SK-N-SH treated with all-trans-retinoic acid at 6 μM for 48 hours (cell line): Measurements from ENCODE around the gene OR9G4.

Source experiments
- ATAC-seq: fragments of 200-7000 bp; cut with Tn5 transposase; 3 replicates; pipeline ENCODE4 v1.9.1; 2020; ENCODE audit warnings: mild to moderate bottlenecking, moderate library complexity
- BACH2 ChIP-seq: fragments of 250-450 bp; sonication (Bioruptor Pico); IDR thresholded peaks from 2 replicates; pipeline ENCODE4 v1.9.0; 2021; ENCODE audit warnings: mild to moderate bottlenecking, borderline replicate concordance
- CSDC2 ChIP-seq: fragments of 250-450 bp; sonication (Bioruptor Pico); IDR thresholded peaks from 2 replicates; pipeline ENCODE4 v1.5.0; 2020; ENCODE audit warnings: mild to moderate bottlenecking, moderate library complexity
- ESRRG ChIP-seq: fragments of 250-450 bp; sonication (Bioruptor Pico); IDR thresholded peaks from 2 replicates; pipeline ENCODE4 v1.6.1; 2021; ENCODE audit warnings: mild to moderate bottlenecking
- GLIS3 ChIP-seq: fragments of 250-450 bp; sonication (Bioruptor Pico); IDR thresholded peaks from 2 replicates; pipeline ENCODE4 v1.5.0; 2020; ENCODE audit warnings: mild to moderate bottlenecking, moderate library complexity
- ISL1 ChIP-seq: fragments of 250-450 bp; sonication (Bioruptor Pico); IDR thresholded peaks from 2 replicates; pipeline ENCODE4 v2.1.2; 2022; ENCODE audit warnings: mild to moderate bottlenecking, moderate library complexity
- OSR1 ChIP-seq: fragments of 250-450 bp; sonication (Bioruptor Pico); IDR thresholded peaks from 2 replicates; pipeline ENCODE4 v1.8.0; 2022; ENCODE audit warnings: moderate library complexity, mild to moderate bottlenecking, inconsistent platforms
- RARB ChIP-seq: fragments of 250-450 bp; sonication (Bioruptor Pico); IDR thresholded peaks from 2 replicates; pipeline ENCODE4 v1.8.0; 2021; ENCODE audit warnings: mild to moderate bottlenecking, moderate library complexity
- SNAI2 ChIP-seq: fragments of 250-450 bp; sonication (Bioruptor Pico); IDR thresholded peaks from 2 replicates; pipeline ENCODE4 v1.5.0; 2020; ENCODE audit warnings: mild to moderate bottlenecking, moderate library complexity
- TCF4 ChIP-seq: fragments of 250-450 bp; sonication (Bioruptor Pico); IDR thresholded peaks from 2 replicates; pipeline ENCODE4 v1.8.0; 2021; ENCODE audit warnings: mild to moderate bottlenecking, moderate library complexity, borderline replicate concordance
- TOX ChIP-seq: fragments of 250-450 bp; sonication (Bioruptor Pico); IDR thresholded peaks from 2 replicates; pipeline ENCODE4 v1.8.0; 2021; ENCODE audit warnings: mild to moderate bottlenecking, moderate library complexity, borderline replicate concordance
- ZC3H10 ChIP-seq: fragments of 250-450 bp; sonication (Bioruptor Pico); IDR thresholded peaks from 2 replicates; pipeline ENCODE4 v1.5.1; 2021; ENCODE audit warnings: mild to moderate bottlenecking, moderate library complexity
- ZFP3 ChIP-seq: fragments of 250-450 bp; sonication (Bioruptor Pico); IDR thresholded peaks from 2 replicates; pipeline ENCODE4 v1.5.0; 2020; ENCODE audit warnings: mild to moderate bottlenecking, moderate library complexity
- ZFP30 ChIP-seq: fragments of 450-650 bp; formaldehyde crosslinking; IDR thresholded peaks from 2 replicates; pipeline ENCODE4 v1.5.0; 2022; ENCODE audit warnings: mild to moderate bottlenecking, moderate library complexity
- ZNF565 ChIP-seq: fragments of 450-650 bp; formaldehyde crosslinking; conservative IDR thresholded peaks from 2 replicates; pipeline ENCODE4 v1.5.0; 2020; ENCODE audit warnings: low read depth, mild to moderate bottlenecking, moderate library complexity
- ZNF70 ChIP-seq: fragments of 450-650 bp; formaldehyde crosslinking; IDR thresholded peaks from 2 replicates; pipeline ENCODE4 v1.5.0; 2020; ENCODE audit warnings: mild to moderate bottlenecking, moderate library complexity
- ZNF8 ChIP-seq: fragments of 450-650 bp; formaldehyde crosslinking; IDR thresholded peaks from 2 replicates; pipeline ENCODE4 v1.5.0; 2020; ENCODE audit warnings: mild to moderate bottlenecking, moderate library complexity
- TF ChIP-seq, protein P1 (sequence below): fragments of 250-450 bp; sonication (Bioruptor Pico); IDR thresholded peaks from 2 replicates; pipeline ENCODE4 v1.5.1; 2021; ENCODE audit warnings: mild to moderate bottlenecking, moderate library complexity
- TF ChIP-seq, protein P2 (sequence below): fragments of 250-450 bp; sonication (Bioruptor Pico); IDR thresholded peaks from 2 replicates; pipeline ENCODE4 v1.8.0; 2020; ENCODE audit warnings: mild to moderate bottlenecking, moderate library complexity, borderline replicate concordance
- TF ChIP-seq, protein P3 (sequence below): fragments of 250-450 bp; sonication (Bioruptor Pico); IDR thresholded peaks from 2 replicates; pipeline ENCODE4 v1.5.0; 2020; ENCODE audit warnings: mild to moderate bottlenecking, moderate library complexity
- TF ChIP-seq, protein P4 (sequence below): fragments of 250-450 bp; sonication (Bioruptor Pico); IDR thresholded peaks from 2 replicates; pipeline ENCODE4 v1.8.0; 2021; ENCODE audit warnings: low read depth, mild to moderate bottlenecking, moderate library complexity, borderline replicate concordance
- TF ChIP-seq, protein P5 (sequence below): fragments of 250-450 bp; sonication (Bioruptor Pico); IDR thresholded peaks from 2 replicates; pipeline ENCODE4 v1.5.1; 2020; ENCODE audit warnings: low read depth, mild to moderate bottlenecking, moderate library complexity

OR9G4 gene

DNA sequence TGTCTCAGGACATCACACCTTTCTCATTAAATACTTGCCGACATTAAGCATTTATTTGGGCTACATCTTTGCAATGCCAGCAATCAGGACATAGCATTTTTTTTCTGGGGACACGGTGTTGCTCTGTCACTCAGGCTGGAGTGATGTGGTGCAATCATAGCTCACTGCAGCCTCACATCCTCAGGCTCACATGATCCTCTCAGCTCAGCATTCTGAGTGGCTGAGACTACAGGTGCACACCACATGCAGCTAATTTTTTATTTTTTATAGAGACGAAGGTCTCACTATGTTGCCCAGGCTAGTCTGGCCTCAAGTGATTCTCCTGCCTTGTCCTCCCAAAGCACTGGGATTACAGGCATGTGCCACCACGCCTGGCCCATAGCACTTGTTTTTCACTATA lies 28.0 kb downstream of the OR9G4 start:
- ATAC-seq = no peak
- TF ChIP-seq TOX (CRISPR knock-in tag) (no peak), ZFP3 (CRISPR knock-in tag) (no peak), TCF4 (CRISPR knock-in tag) (no peak), ZNF565 (no peak), SNAI2 (no peak), RARB (CRISPR knock-in tag) (no peak)
- TF ChIP-seq, protein P1, sequence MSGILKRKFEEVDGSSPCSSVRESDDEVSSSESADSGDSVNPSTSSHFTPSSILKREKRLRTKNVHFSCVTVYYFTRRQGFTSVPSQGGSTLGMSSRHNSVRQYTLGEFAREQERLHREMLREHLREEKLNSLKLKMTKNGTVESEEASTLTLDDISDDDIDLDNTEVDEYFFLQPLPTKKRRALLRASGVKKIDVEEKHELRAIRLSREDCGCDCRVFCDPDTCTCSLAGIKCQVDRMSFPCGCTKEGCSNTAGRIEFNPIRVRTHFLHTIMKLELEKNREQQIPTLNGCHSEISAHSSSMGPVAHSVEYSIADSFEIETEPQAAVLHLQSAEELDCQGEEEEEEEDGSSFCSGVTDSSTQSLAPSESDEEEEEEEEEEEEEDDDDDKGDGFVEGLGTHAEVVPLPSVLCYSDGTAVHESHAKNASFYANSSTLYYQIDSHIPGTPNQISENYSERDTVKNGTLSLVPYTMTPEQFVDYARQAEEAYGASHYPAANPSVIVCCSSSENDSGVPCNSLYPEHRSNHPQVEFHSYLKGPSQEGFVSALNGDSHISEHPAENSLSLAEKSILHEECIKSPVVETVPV (CRISPR knock-in tag) = no peak
- TF ChIP-seq, protein P2, sequence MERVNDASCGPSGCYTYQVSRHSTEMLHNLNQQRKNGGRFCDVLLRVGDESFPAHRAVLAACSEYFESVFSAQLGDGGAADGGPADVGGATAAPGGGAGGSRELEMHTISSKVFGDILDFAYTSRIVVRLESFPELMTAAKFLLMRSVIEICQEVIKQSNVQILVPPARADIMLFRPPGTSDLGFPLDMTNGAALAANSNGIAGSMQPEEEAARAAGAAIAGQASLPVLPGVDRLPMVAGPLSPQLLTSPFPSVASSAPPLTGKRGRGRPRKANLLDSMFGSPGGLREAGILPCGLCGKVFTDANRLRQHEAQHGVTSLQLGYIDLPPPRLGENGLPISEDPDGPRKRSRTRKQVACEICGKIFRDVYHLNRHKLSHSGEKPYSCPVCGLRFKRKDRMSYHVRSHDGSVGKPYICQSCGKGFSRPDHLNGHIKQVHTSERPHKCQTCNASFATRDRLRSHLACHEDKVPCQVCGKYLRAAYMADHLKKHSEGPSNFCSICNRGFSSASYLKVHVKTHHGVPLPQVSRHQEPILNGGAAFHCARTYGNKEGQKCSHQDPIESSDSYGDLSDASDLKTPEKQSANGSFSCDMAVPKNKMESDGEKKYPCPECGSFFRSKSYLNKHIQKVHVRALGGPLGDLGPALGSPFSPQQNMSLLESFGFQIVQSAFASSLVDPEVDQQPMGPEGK (CRISPR knock-in tag) = no peak

DNA sequence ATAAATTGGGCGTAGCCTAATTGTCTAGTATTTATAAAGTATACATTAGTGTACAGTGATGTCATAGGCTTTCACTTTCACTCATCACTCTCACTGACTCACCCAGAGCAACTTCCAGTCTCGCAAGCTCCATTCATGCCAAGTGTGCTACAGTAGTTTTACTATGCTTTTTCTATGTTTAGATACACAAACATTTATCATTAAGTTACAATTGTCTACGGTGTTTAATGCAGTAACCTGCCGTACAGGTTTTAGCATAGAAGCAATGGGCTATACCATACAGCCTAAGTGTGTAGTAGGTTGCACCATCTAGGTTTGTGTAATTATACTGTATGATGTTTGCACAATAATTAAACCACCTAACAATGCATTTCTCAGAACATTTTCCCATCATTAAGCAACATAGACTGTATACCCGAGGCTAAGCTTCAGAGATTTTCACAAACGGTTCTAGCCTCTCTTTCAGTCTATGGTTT lies 32.1 kb downstream of the OR9G4 start:
- ATAC-seq = no peak
- TF ChIP-seq ZNF70 (CRISPR knock-in tag) (no peak), GLIS3 (CRISPR knock-in tag) (no peak), ZNF565 (no peak)
- TF ChIP-seq, protein P3, sequence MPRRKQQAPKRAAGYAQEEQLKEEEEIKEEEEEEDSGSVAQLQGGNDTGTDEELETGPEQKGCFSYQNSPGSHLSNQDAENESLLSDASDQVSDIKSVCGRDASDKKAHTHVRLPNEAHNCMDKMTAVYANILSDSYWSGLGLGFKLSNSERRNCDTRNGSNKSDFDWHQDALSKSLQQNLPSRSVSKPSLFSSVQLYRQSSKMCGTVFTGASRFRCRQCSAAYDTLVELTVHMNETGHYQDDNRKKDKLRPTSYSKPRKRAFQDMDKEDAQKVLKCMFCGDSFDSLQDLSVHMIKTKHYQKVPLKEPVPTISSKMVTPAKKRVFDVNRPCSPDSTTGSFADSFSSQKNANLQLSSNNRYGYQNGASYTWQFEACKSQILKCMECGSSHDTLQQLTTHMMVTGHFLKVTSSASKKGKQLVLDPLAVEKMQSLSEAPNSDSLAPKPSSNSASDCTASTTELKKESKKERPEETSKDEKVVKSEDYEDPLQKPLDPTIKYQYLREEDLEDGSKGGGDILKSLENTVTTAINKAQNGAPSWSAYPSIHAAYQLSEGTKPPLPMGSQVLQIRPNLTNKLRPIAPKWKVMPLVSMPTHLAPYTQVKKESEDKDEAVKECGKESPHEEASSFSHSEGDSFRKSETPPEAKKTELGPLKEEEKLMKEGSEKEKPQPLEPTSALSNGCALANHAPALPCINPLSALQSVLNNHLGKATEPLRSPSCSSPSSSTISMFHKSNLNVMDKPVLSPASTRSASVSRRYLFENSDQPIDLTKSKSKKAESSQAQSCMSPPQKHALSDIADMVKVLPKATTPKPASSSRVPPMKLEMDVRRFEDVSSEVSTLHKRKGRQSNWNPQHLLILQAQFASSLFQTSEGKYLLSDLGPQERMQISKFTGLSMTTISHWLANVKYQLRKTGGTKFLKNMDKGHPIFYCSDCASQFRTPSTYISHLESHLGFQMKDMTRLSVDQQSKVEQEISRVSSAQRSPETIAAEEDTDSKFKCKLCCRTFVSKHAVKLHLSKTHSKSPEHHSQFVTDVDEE = no peak

DNA sequence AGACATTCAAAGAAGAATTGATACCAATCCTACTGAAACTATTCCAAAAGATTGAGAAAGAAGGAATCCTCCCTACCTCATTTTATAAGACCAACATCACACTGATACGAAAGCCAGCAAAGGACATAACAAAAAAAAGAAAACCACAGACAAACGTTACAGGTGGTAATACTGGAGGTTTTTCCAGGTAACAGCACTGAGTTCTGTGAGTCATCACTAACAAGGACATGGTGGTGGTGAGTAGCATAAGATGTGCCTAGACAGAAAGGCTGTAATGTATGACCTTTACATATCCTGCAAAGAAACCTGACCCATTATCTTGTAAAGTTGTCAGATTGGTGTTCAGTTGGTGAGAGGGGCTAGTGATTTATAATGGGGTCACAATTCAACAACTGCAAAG lies 34.3 kb downstream of the OR9G4 start:
- ATAC-seq = no peak
- TF ChIP-seq ZFP3 (CRISPR knock-in tag) (no peak), ESRRG (CRISPR knock-in tag) (no peak), ISL1 (CRISPR knock-in tag) (no peak), RARB (CRISPR knock-in tag) (no peak), GLIS3 (CRISPR knock-in tag) (no peak), ZFP30 (no peak), CSDC2 (CRISPR knock-in tag) (no peak), ZNF8 (no peak), OSR1 (CRISPR knock-in tag) (no peak), BACH2 (no peak)
- TF ChIP-seq, protein P3 = no peak
- TF ChIP-seq, protein P4, sequence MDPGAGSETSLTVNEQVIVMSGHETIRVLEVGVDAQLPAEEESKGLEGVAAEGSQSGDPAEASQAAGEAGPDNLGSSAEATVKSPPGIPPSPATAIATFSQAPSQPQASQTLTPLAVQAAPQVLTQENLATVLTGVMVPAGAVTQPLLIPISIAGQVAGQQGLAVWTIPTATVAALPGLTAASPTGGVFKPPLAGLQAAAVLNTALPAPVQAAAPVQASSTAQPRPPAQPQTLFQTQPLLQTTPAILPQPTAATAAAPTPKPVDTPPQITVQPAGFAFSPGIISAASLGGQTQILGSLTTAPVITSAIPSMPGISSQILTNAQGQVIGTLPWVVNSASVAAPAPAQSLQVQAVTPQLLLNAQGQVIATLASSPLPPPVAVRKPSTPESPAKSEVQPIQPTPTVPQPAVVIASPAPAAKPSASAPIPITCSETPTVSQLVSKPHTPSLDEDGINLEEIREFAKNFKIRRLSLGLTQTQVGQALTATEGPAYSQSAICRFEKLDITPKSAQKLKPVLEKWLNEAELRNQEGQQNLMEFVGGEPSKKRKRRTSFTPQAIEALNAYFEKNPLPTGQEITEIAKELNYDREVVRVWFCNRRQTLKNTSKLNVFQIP (CRISPR knock-in tag) = no peak

DNA sequence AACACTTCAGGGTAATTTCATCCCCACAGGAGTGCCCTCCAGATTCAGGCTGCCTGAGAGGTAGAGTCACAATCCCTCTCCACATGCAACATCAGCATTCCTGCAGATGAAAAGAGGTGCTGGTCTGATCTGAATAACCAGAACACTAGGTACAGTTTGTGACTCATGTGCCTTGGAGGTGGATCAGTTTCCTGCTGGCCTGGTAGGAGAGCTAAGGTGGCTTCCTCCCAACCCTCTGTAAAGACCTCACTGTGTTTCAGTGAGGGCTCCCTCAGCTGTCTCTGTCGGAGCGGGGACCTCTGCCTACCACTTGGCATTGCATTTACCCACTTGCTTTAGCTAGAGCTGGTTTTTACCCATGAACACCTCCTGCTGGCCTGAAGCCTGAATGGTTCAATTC lies 42.0 kb downstream of the OR9G4 start:
- ATAC-seq = no peak
- TF ChIP-seq, protein P5, sequence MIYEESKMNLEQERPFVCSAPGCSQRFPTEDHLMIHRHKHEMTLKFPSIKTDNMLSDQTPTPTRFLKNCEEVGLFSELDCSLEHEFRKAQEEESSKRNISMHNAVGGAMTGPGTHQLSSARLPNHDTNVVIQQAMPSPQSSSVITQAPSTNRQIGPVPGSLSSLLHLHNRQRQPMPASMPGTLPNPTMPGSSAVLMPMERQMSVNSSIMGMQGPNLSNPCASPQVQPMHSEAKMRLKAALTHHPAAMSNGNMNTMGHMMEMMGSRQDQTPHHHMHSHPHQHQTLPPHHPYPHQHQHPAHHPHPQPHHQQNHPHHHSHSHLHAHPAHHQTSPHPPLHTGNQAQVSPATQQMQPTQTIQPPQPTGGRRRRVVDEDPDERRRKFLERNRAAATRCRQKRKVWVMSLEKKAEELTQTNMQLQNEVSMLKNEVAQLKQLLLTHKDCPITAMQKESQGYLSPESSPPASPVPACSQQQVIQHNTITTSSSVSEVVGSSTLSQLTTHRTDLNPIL (CRISPR knock-in tag) = no peak
- TF ChIP-seq ZC3H10 (CRISPR knock-in tag) (no peak), TOX (CRISPR knock-in tag) (no peak), ZFP30 (no peak), RARB (CRISPR knock-in tag) (no peak), GLIS3 (CRISPR knock-in tag) (no peak)
- TF ChIP-seq, protein P2 (CRISPR knock-in tag) = no peak
- TF ChIP-seq, protein P4 (CRISPR knock-in tag) = no peak
